GM20000 (cell line): ENCODE results near the gene FMN2.
"Not testable (repeated sequence)": the region's sequence is repeated elsewhere in the genome, so short reads cannot be mapped to it uniquely, and the experiment has no call there.

ENCODE experiments used
- DNase-seq: peaks from one replicate; pipeline ENCODE4 v3.0.0; 2012; ENCODE audit warnings: low spot score
- TF ChIP-seq, protein P1 (sequence below): IDR thresholded peaks from 2 replicates; pipeline ENCODE4 v1.5.1; 2012; ENCODE audit warnings: mild to moderate bottlenecking, control low read depth; ENCODE audit errors: extremely low read depth, missing control alignments

The FMN2 gene

DNA sequence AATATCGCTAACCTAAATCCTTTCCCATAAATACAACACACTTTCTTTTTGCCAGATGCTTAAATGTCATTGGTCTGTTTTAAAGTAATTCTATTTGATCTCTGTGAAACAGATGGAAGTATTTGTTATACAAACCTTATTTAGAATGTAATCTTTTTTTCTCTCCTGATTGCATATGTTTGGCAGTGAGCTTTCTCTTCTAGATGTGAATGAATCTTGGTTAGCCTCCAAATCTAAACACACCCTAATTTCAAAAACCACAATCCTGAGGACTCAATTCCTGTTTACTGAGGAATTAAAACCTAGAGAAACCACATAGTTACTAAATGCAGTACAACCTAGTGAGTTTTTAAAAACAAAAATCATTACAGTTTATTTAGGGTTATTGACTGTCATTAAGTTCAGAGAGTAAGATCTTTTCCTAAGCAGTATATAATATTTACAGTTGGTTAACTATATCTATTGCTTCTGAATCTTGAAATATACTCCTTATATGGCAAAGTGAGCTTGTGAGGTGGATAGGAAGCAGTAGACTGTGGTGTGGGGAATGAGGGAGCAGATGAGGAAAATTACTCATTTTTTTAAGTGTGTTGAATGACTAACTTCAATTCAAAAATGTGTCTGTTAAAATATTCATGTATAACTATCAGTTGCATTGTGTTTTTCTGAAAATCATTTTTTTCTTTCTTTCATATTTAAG, 218.7 kb downstream of the FMN2 start:
- DNase-seq: no peak
- TF ChIP-seq, protein P1, sequence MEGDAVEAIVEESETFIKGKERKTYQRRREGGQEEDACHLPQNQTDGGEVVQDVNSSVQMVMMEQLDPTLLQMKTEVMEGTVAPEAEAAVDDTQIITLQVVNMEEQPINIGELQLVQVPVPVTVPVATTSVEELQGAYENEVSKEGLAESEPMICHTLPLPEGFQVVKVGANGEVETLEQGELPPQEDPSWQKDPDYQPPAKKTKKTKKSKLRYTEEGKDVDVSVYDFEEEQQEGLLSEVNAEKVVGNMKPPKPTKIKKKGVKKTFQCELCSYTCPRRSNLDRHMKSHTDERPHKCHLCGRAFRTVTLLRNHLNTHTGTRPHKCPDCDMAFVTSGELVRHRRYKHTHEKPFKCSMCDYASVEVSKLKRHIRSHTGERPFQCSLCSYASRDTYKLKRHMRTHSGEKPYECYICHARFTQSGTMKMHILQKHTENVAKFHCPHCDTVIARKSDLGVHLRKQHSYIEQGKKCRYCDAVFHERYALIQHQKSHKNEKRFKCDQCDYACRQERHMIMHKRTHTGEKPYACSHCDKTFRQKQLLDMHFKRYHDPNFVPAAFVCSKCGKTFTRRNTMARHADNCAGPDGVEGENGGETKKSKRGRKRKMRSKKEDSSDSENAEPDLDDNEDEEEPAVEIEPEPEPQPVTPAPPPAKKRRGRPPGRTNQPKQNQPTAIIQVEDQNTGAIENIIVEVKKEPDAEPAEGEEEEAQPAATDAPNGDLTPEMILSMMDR: no peak

DNA sequence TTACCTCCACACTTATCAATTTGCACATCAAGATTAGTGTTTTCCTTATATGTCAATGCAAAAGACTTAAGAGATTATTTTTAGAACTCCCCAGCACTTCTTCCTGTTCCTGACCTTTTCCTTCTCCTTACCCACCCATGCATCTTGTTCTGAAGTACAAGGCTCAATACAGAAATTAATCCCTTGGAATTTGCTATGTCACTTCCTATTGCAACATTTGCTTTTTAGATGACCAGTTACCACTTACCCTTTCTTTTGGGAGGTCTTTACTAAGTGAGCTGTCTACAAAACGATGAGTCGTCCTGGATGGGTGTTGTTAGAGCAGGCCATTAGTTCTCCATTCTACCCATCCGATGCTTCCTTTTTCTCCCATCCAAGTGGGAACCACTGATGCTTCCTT, 221.2 kb downstream of the FMN2 start:
- TF ChIP-seq, protein P1: no peak
- no peak for DNase-seq

DNA sequence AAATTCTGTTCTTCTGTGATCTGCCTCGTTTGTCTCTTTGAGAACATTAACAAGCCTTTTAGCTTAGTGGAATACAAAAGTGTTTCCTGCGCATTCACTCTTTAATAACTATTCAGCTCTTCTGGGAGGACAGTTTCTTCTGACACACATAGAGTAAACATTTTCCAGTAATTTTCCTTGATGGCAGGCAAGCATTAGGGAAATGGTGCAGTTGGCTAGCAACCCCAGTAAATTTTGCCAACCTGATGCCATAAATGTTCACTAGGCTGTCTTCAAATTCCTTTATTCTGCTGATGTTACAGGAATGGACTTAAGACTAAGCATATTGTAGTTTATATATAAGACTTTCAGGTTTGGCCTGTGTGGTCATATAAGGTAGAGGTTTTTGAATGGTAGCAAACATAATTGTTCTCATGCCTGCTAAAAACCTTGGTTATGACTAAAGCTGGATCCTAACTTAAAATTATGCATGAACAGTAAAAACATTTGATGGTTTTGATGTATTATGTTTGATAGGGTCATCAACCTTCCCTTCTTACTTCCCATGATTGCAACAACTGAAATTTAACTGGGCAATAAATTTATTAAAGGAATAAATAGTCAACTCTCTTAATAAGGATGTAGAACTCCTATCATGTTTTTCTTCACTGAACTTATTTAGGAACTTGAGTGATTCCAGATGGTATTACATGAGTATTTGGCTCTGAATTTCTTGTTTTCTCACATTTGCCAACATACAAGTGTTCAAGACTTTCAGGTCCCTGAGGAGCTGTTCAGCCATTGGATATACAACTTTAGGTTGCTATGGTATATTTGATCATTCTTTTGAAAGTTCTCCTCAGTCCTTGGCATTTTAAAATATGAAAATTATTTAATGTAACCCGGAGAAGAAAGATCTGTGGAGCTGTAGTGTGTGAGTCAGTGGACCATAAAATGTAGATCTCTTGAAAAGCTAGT, 223.4 kb downstream of the FMN2 start:
- DNase-seq: no peak
- TF ChIP-seq, protein P1: no peak

- TF ChIP-seq, protein P1: no peak
- DNase-seq: no peak
Observed at GRCh38 chr1:240319998-240320397, 228.3 kb downstream of the FMN2 start.

- DNase-seq: no peak
- TF ChIP-seq, protein P1: no peak
Observed at GRCh38 chr1:240320659-240321058, 229.0 kb downstream of the FMN2 start.

DNA sequence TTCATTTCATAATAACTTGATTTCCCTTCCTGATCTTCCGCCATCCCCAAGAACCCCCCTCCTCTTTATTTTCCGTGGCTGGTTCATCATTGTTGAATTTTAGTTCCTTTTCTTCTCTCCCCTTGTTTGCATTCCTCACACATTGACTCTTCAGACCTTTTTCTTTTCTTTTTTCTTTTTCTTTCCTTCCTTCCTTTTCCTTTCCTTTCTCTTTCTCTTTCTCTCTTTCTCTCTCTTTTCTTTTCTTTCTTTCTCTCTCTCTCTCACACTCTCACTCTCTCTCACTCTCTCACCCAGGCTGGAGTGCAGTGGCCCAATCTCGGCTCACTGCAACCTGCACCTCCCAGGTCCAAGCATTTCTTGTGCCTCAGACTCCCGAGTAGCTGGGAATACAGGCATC, 231.3 kb downstream of the FMN2 start:
- TF ChIP-seq, protein P1: no peak
- DNase-seq: no peak

GRCh38 chr1:240328382-240328781, 236.7 kb downstream of the FMN2 start:
- DNase-seq: not testable (repeated sequence)
